Activated gamma-delta T cell treated with anti-CD3 and anti-CD28 coated beads, Interleukin-2, amount 50 U/mL, for 16 hours (primary cell): ENCODE results near the gene SCAMP1.

ENCODE experiments used
- DNase-seq: peaks from one replicate; pipeline ENCODE4 v3.0.0-alpha.2; 2020; ENCODE audit warnings: low read depth

The SCAMP1 gene

GRCh38 chr5:78496373-78496772 lies 136.0 kb downstream of the SCAMP1 start:
- no peak for DNase-seq

GRCh38 chr5:78497573-78498533 lies 137.4 kb downstream of the SCAMP1 start:
- DNase-seq: no peak

GRCh38 chr5:78499485-78499884 lies 139.1 kb downstream of the SCAMP1 start:
- DNase-seq: no peak

- DNase-seq: no peak
Measured at GRCh38 chr5:78500028-78500427, 139.6 kb downstream of the SCAMP1 start.

- no peak for DNase-seq
Measured at GRCh38 chr5:78500871-78501270, 140.5 kb downstream of the SCAMP1 start.

GRCh38 chr5:78501411-78502352 lies 141.3 kb downstream of the SCAMP1 start:
- DNase-seq: no peak

- no peak for DNase-seq
Measured at GRCh38 chr5:78503958-78504653, 143.7 kb downstream of the SCAMP1 start.

- no peak for DNase-seq
Measured at GRCh38 chr5:78504704-78505677, 144.6 kb downstream of the SCAMP1 start.

- DNase-seq: no peak
Measured at GRCh38 chr5:78505860-78506259, 145.4 kb downstream of the SCAMP1 start.

GRCh38 chr5:78506261-78507024 lies 146.0 kb downstream of the SCAMP1 start:
- no peak for DNase-seq

- DNase-seq: no peak
Measured at GRCh38 chr5:78507531-78507930, 147.1 kb downstream of the SCAMP1 start.

- DNase-seq: no peak
Measured at GRCh38 chr5:78508186-78508765, 147.9 kb downstream of the SCAMP1 start.

GRCh38 chr5:78509145-78509865 lies 148.9 kb downstream of the SCAMP1 start:
- DNase-seq: no peak

GRCh38 chr5:78509884-78510769 lies 149.7 kb downstream of the SCAMP1 start:
- no peak for DNase-seq

GRCh38 chr5:78511121-78511906 lies 150.9 kb downstream of the SCAMP1 start:
- no peak for DNase-seq

- no peak for DNase-seq
Measured at GRCh38 chr5:78512435-78512834, 152.0 kb downstream of the SCAMP1 start.

GRCh38 chr5:78513441-78513840 lies 153.0 kb downstream of the SCAMP1 start:
- no peak for DNase-seq
